ENCODE measurements around the gene ALG9. TPM values are rescaled to one million over a fixed set of nuclear protein-coding genes. Genes with fewer than 3 reads are reported as not detected.
"Not testable (repeated sequence)": the region's sequence is repeated elsewhere in the genome, so short reads cannot be mapped to it uniquely, and the experiment has no call there.

Gene ALG9
- polyA plus RNA-seq, 1 donor: 26.1 TPM

GRCh38 chr11:111796696-111797095, 74.7 kb downstream of the ALG9 start:
- no peak for DNase-seq (ENCODE audit: low read depth)

- no peak for DNase-seq (ENCODE audit: low read depth)
Measured at GRCh38 chr11:111795334-111795985, 75.9 kb downstream of the ALG9 start.

- no peak for DNase-seq (ENCODE audit: low read depth)
Measured at GRCh38 chr11:111793863-111794262, 77.5 kb downstream of the ALG9 start.

- DNase-seq (ENCODE audit: low read depth): no peak
Measured at GRCh38 chr11:111792955-111793500, 78.4 kb downstream of the ALG9 start.

GRCh38 chr11:111792314-111792713, 79.1 kb downstream of the ALG9 start:
- DNase-seq (ENCODE audit: low read depth): no peak

- DNase-seq (ENCODE audit: low read depth): no peak
Measured at GRCh38 chr11:111788464-111788863, 82.9 kb downstream of the ALG9 start.

- no peak for DNase-seq (ENCODE audit: low read depth)
Measured at GRCh38 chr11:111788051-111788450, 83.3 kb downstream of the ALG9 start.

GRCh38 chr11:111785886-111786412, 85.4 kb downstream of the ALG9 start:
- no peak for DNase-seq (ENCODE audit: low read depth)

GRCh38 chr11:111785076-111785475, 86.3 kb downstream of the ALG9 start:
- DNase-seq (ENCODE audit: low read depth): no peak

GRCh38 chr11:111784311-111784710, 87.1 kb downstream of the ALG9 start:
- DNase-seq (ENCODE audit: low read depth): not testable (repeated sequence)

GRCh38 chr11:111782109-111782741, 89.2 kb downstream of the ALG9 start:
- DNase-seq (ENCODE audit: low read depth): no peak

GRCh38 chr11:111779118-111779517, 92.3 kb downstream of the ALG9 start:
- no peak for DNase-seq (ENCODE audit: low read depth)

GRCh38 chr11:111778047-111778558, 93.3 kb downstream of the ALG9 start:
- no peak for DNase-seq (ENCODE audit: low read depth)

- peak; percentile 69 for DNase-seq (ENCODE audit: low read depth)
Measured at GRCh38 chr11:111777094-111778046, 94.0 kb downstream of the ALG9 start.

GRCh38 chr11:111776398-111777093, 94.8 kb downstream of the ALG9 start:
- no peak for DNase-seq (ENCODE audit: low read depth)

GRCh38 chr11:111774955-111775710, 96.2 kb downstream of the ALG9 start:
- no peak for DNase-seq (ENCODE audit: low read depth)

GRCh38 chr11:111772535-111772934, 98.8 kb downstream of the ALG9 start:
- DNase-seq (ENCODE audit: low read depth): no peak

- DNase-seq (ENCODE audit: low read depth): not testable (repeated sequence)
Measured at GRCh38 chr11:111771205-111771604, 100.2 kb downstream of the ALG9 start.

GRCh38 chr11:111770581-111771134, 100.7 kb downstream of the ALG9 start:
- no peak for DNase-seq (ENCODE audit: low read depth)

- no peak for DNase-seq (ENCODE audit: low read depth)
Measured at GRCh38 chr11:111766834-111767142, 104.6 kb downstream of the ALG9 start.

All from forelimb muscle (tissue), 1 donor.